HepG2 (cell line): ENCODE measurements around the gene LILRB2. TPM values are rescaled to one million over a fixed set of nuclear protein-coding genes. Genes with fewer than 3 reads are reported as not detected.

Source experiments
- CHCHD3 ChIP-seq: sonication (generic); formaldehyde crosslinking; IDR thresholded peaks from 2 replicates; pipeline ENCODE4 v1.8.0; 2022; ENCODE audit warnings: mild to moderate bottlenecking, missing genetic modification reagents, moderate library complexity
- CHD2 ChIP-seq: IDR thresholded peaks from 2 replicates; pipeline ENCODE4 v1.6.1; 2011; ENCODE audit warnings: low read depth, low read length, improper control_type of control experiment
- ELF4 ChIP-seq: sonication (generic); formaldehyde crosslinking; IDR thresholded peaks from 2 replicates; pipeline ENCODE4 v1.5.0; 2020; ENCODE audit warnings: missing genetic modification reagents, mild to moderate bottlenecking, moderate library complexity, borderline replicate concordance
- FOXM1 ChIP-seq: sonication (generic); formaldehyde crosslinking; IDR thresholded peaks from 2 replicates; pipeline ENCODE4 v1.5.0; 2020; ENCODE audit warnings: missing genetic modification reagents
- MTA1 ChIP-seq: sonication (generic); formaldehyde crosslinking; IDR thresholded peaks from 2 replicates; pipeline ENCODE4 v1.4.0; 2020; ENCODE audit warnings: missing genetic modification reagents, mild to moderate bottlenecking, borderline replicate concordance
- NFKBIZ ChIP-seq: IDR thresholded peaks from 2 replicates; pipeline ENCODE4 v1.6.1; 2018; ENCODE audit warnings: missing genetic modification reagents, missing compliant biosample characterization
- SIX4 ChIP-seq: sonication (generic); formaldehyde crosslinking; IDR thresholded peaks from 2 replicates; pipeline ENCODE4 v1.4.0; 2020; ENCODE audit warnings: missing genetic modification reagents
- SMARCC2 ChIP-seq: fragments of 450-650 bp; IDR thresholded peaks from 2 replicates; pipeline ENCODE4 v1.6.1; 2017; ENCODE audit warnings: antibody characterized with exemption, mild to moderate bottlenecking
- ZNF160 ChIP-seq: sonication (generic); formaldehyde crosslinking; IDR thresholded peaks from 2 replicates; pipeline ENCODE4 v1.8.0; 2022; ENCODE audit warnings: mild to moderate bottlenecking, inconsistent platforms, missing genetic modification reagents
- ZNF207 ChIP-seq: fragments of 450-650 bp; IDR thresholded peaks from 2 replicates; pipeline ENCODE4 v1.6.1; 2016; ENCODE audit warnings: antibody characterized with exemption, borderline replicate concordance
- ZNF224 ChIP-seq: sonication (generic); formaldehyde crosslinking; IDR thresholded peaks from 2 replicates; pipeline ENCODE4 v1.5.0; 2020; ENCODE audit warnings: mild to moderate bottlenecking, missing genetic modification reagents
- ZNF7 ChIP-seq: IDR thresholded peaks from 2 replicates; pipeline ENCODE4 v1.6.1; 2016; ENCODE audit warnings: missing biosample characterization, missing genetic modification reagents
- ZNF788 ChIP-seq: sonication (generic); formaldehyde crosslinking; IDR thresholded peaks from 2 replicates; pipeline ENCODE4 v1.5.0; 2020; ENCODE audit warnings: mild to moderate bottlenecking, missing genetic modification reagents, borderline replicate concordance
- polyA plus RNA-seq, 8 experiments: library from polyadenylated mRNA; depleted of rRNA in 3 of 8; stranded (reverse) in 7 of 8; unstranded in 1 of 8; fragments of >200 nt; fragmentation: Illumina TruSeq in 4 of 8; extraction: Trizol in 4 of 8; gene quantifications; 2 replicates each; pipeline versions ENCODE4 v1.2.1 to v1.2.3, GENCODE V29; 2011 to 2016; ENCODE audit warnings: low read depth in 4 of 8, missing spikeins in 1 of 8, mixed read lengths in 1 of 8; ENCODE audit not compliant: insufficient read depth in 1 of 8
- total RNA-seq, 5 experiments: library from RNA; depleted of rRNA; stranded (reverse); fragments of >200 nt; fragmentation: Illumina TruSeq; extraction: Trizol; gene quantifications; 2 replicates each; pipeline ENCODE4 v1.2.3, GENCODE V29; 2016; ENCODE audit warnings: low read depth in 1 of 5
- TF ChIP-seq, protein P1 (sequence below): sonication (generic); formaldehyde crosslinking; IDR thresholded peaks from 2 replicates; pipeline ENCODE4 v1.5.0; 2020; ENCODE audit warnings: missing genetic modification reagents
- TF ChIP-seq, protein P2 (sequence below): sonication (generic); formaldehyde crosslinking; IDR thresholded peaks from 2 replicates; pipeline ENCODE4 v1.4.0; 2020; ENCODE audit warnings: missing genetic modification reagents
- TF ChIP-seq, protein P3 (sequence below): IDR thresholded peaks from 2 replicates; pipeline ENCODE4 v1.6.1; 2012; ENCODE audit warnings: low read depth, low read length, improper control_type of control experiment
- TF ChIP-seq, protein P4 (sequence below): sonication (generic); formaldehyde crosslinking; IDR thresholded peaks from 2 replicates; pipeline ENCODE4 v1.8.1; 2023; ENCODE audit warnings: missing genetic modification reagents, mild to moderate bottlenecking, borderline replicate concordance
- TF ChIP-seq, protein P5 (sequence below): sonication (generic); formaldehyde crosslinking; IDR thresholded peaks from 2 replicates; pipeline ENCODE4 v1.4.0; 2020; ENCODE audit warnings: mild to moderate bottlenecking, missing genetic modification reagents
- TF ChIP-seq, protein P6 (sequence below): sonication (generic); formaldehyde crosslinking; IDR thresholded peaks from 2 replicates; pipeline ENCODE4 v1.4.0; 2020; ENCODE audit warnings: missing genetic modification reagents, borderline replicate concordance

Gene LILRB2
- total and polyA plus RNA-seq, 2 of the 13 experiments (the other 11 are each of a cell fraction or from before 2014, with no cell fraction given): not detected

DNA sequence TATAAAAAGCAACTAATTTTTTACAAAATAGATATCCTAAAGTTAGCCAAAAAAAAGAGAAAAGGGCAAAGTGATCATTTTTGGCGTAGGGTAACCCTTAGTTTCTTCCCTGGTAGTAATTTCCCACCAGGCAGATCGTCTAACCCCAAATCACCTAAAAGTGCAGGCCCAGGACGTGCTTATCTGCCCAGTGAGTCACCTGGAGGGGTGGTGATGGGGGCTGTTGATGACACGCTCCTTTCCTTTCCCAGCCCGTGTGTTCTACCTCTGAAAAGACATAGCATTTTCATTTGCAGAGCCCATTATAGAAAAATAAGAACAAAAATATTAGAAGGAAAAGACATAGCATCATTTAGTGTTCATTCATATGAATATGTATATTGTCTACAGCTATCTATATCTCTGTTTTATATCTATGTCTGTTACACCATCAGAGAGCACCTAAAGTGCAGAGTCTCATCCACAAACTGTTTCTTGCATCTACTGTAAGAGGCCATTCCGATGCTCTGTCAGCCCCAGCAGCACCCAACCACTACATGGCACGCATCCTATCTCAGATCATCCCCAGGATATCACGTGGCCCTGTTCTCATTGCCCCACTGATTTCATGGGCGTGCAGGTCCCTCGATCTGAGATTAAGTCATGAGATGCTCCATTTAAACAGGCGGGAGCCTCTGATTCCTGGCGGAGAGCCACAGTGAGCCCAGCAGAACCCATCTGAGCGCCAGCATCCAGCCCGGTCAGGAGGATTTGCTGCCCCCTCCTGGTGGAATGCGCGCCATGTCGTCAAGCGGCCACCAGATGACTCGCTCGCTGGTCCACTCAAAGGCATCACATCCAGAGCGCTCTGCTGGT lies 49.6 kb downstream of the LILRB2 start (continued):
- no peak for TF ChIP-seq ELF4 (CRISPR knock-in tag)
- TF ChIP-seq, protein P1, sequence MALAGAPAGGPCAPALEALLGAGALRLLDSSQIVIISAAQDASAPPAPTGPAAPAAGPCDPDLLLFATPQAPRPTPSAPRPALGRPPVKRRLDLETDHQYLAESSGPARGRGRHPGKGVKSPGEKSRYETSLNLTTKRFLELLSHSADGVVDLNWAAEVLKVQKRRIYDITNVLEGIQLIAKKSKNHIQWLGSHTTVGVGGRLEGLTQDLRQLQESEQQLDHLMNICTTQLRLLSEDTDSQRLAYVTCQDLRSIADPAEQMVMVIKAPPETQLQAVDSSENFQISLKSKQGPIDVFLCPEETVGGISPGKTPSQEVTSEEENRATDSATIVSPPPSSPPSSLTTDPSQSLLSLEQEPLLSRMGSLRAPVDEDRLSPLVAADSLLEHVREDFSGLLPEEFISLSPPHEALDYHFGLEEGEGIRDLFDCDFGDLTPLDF (CRISPR knock-in tag): no peak
- TF ChIP-seq, protein P2, sequence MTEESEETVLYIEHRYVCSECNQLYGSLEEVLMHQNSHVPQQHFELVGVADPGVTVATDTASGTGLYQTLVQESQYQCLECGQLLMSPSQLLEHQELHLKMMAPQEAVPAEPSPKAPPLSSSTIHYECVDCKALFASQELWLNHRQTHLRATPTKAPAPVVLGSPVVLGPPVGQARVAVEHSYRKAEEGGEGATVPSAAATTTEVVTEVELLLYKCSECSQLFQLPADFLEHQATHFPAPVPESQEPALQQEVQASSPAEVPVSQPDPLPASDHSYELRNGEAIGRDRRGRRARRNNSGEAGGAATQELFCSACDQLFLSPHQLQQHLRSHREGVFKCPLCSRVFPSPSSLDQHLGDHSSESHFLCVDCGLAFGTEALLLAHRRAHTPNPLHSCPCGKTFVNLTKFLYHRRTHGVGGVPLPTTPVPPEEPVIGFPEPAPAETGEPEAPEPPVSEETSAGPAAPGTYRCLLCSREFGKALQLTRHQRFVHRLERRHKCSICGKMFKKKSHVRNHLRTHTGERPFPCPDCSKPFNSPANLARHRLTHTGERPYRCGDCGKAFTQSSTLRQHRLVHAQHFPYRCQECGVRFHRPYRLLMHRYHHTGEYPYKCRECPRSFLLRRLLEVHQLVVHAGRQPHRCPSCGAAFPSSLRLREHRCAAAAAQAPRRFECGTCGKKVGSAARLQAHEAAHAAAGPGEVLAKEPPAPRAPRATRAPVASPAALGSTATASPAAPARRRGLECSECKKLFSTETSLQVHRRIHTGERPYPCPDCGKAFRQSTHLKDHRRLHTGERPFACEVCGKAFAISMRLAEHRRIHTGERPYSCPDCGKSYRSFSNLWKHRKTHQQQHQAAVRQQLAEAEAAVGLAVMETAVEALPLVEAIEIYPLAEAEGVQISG (CRISPR knock-in tag): peak; percentile 90
- TF ChIP-seq FOXM1 (CRISPR knock-in tag): no peak
- TF ChIP-seq, protein P3, sequence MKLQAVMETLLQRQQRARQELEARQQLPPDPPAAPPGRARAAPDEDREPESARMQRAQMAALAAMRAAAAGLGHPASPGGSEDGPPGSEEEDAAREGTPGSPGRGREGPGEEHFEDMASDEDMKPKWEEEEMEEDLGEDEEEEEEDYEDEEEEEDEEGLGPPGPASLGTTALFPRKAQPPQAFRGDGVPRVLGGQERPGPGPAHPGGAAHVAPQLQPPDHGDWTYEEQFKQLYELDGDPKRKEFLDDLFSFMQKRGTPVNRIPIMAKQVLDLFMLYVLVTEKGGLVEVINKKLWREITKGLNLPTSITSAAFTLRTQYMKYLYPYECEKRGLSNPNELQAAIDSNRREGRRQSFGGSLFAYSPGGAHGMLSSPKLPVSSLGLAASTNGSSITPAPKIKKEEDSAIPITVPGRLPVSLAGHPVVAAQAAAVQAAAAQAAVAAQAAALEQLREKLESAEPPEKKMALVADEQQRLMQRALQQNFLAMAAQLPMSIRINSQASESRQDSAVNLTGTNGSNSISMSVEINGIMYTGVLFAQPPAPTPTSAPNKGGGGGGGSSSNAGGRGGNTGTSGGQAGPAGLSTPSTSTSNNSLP: 0 out of 2 replicates have a peak, but pooled peaks have one; percentile 15
- no peak for TF ChIP-seq NFKBIZ
- TF ChIP-seq ZNF788: peak; percentile 60; the same call in 1 of the 2 replicates
- TF ChIP-seq, protein P4, sequence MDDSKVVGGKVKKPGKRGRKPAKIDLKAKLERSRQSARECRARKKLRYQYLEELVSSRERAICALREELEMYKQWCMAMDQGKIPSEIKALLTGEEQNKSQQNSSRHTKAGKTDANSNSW (CRISPR knock-in tag): no peak
- TF ChIP-seq, protein P5, sequence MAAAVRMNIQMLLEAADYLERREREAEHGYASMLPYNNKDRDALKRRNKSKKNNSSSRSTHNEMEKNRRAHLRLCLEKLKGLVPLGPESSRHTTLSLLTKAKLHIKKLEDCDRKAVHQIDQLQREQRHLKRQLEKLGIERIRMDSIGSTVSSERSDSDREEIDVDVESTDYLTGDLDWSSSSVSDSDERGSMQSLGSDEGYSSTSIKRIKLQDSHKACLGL (CRISPR knock-in tag): peak; percentile 24; the same call in 1 of the 2 replicates
- no peak for TF ChIP-seq MTA1 (CRISPR knock-in tag)
- no peak for TF ChIP-seq ZNF7 (CRISPR knock-in tag)
- TF ChIP-seq CHD2: no peak
- TF ChIP-seq CHCHD3: no peak
- TF ChIP-seq ZNF207: no peak
- TF ChIP-seq, protein P6, sequence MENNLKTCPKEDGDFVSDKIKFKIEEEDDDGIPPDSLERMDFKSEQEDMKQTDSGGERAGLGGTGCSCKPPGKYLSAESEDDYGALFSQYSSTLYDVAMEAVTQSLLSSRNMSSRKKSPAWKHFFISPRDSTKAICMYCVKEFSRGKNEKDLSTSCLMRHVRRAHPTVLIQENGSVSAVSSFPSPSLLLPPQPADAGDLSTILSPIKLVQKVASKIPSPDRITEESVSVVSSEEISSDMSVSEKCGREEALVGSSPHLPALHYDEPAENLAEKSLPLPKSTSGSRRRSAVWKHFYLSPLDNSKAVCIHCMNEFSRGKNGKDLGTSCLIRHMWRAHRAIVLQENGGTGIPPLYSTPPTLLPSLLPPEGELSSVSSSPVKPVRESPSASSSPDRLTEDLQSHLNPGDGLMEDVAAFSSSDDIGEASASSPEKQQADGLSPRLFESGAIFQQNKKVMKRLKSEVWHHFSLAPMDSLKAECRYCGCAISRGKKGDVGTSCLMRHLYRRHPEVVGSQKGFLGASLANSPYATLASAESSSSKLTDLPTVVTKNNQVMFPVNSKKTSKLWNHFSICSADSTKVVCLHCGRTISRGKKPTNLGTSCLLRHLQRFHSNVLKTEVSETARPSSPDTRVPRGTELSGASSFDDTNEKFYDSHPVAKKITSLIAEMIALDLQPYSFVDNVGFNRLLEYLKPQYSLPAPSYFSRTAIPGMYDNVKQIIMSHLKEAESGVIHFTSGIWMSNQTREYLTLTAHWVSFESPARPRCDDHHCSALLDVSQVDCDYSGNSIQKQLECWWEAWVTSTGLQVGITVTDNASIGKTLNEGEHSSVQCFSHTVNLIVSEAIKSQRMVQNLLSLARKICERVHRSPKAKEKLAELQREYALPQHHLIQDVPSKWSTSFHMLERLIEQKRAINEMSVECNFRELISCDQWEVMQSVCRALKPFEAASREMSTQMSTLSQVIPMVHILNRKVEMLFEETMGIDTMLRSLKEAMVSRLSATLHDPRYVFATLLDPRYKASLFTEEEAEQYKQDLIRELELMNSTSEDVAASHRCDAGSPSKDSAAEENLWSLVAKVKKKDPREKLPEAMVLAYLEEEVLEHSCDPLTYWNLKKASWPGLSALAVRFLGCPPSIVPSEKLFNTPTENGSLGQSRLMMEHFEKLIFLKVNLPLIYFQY (CRISPR knock-in tag): peak; percentile 82
- TF ChIP-seq SMARCC2: no peak
- no peak for TF ChIP-seq ZNF160
- 0 out of 2 replicates have a peak, but pooled peaks have one; percentile 77 for TF ChIP-seq ZNF224 (CRISPR knock-in tag)
- TF ChIP-seq SIX4 (CRISPR knock-in tag): no peak
